ENCODE results near the gene PDE4B. TPM values are rescaled to one million over a fixed set of nuclear protein-coding genes. Genes with fewer than 3 reads are reported as not detected.

Gene PDE4B
- total and polyA plus RNA-seq, 2 of the 13 experiments (the other 11 are each of a cell fraction or from before 2014, with no cell fraction given) = not detected

- in situ Hi-C loops (cut with HindIII; ENCODE audit: extremely low pct_ligation_motif_present, low pct_unique_long_range_greater_than_20kb) (no loop called here), intact Hi-C loops (cut with micrococcal nuclease; ENCODE audit: unreplicated experiment) (no loop called here)
- TF ChIP-seq NCOA5 (CRISPR knock-in tag; IDR thresholded peaks at IDR 0.05) (no peak), AFF4 (CRISPR knock-in tag; IDR thresholded peaks at IDR 0.05) (no peak), ZZZ3 (CRISPR knock-in tag; IDR thresholded peaks at IDR 0.05; ENCODE audit: borderline replicate concordance) (no peak), TCF12 (IDR thresholded peaks at IDR 0.05) (no peak), TCF12 (CRISPR knock-in tag; IDR thresholded peaks at IDR 0.05) (no peak), ZNF891 (CRISPR knock-in tag; IDR thresholded peaks at IDR 0.05) (no peak), ZNF597 (CRISPR knock-in tag; IDR thresholded peaks at IDR 0.05) (no peak), RCOR2 (CRISPR knock-in tag; IDR thresholded peaks at IDR 0.05) (no peak), TAF15 (IDR thresholded peaks at IDR 0.05; ENCODE audit: low read depth, low read length, poor library complexity, severe bottlenecking) (no peak), THYN1 (CRISPR knock-in tag; IDR thresholded peaks at IDR 0.05; ENCODE audit: borderline replicate concordance, low read depth) (no peak), NFIB (CRISPR knock-in tag; IDR thresholded peaks at IDR 0.05; ENCODE audit: borderline replicate concordance) (no peak), RFX3 (CRISPR knock-in tag; IDR thresholded peaks at IDR 0.05) (no peak), PAX8 (CRISPR knock-in tag; IDR thresholded peaks at IDR 0.05; ENCODE audit: borderline replicate concordance) (no peak), YEATS2 (CRISPR knock-in tag; IDR thresholded peaks at IDR 0.05; ENCODE audit: borderline replicate concordance) (no peak), NFYC (CRISPR knock-in tag; IDR thresholded peaks at IDR 0.05) (no peak)
- ChIA-PET POLR2A (no interaction called here), CTCF (ENCODE audit: low intra/inter-chr PET ratio, low total read pairs) (no interaction called here)
- Histone ChIP-seq H3K79me2 (ENCODE audit: insufficient read depth, low read length) (no peaks in the 10 kb centered on the region), H3K4me1 (ENCODE audit: insufficient read depth, low read length) (no peaks in the 10 kb centered on the region), H3K4me3 (replicated peaks in 1 of 3; ENCODE audit: insufficient read depth in 1 of 3, low read depth in 2 of 3, low read length in 3 of 3) (no peak overlapping the region), H3K9ac (ENCODE audit: insufficient read depth, low read depth, low read length) (no peak overlapping the region), H3K4me2 (ENCODE audit: low read depth, low read length) (no peak overlapping the region), H4K20me1 (ENCODE audit: insufficient read depth, low read length) (no peaks in the 10 kb centered on the region), H3K27me3 (ENCODE audit: control insufficient read depth in 1 of 2, insufficient read depth in 2 of 2, low read length in 2 of 2) (peaks cover 0 to 1% of the 10 kb centered on the region in 2 experiments; a peak in 1 of 5 replicates), H3K9me3 (ENCODE audit: low read length) (no peaks in the 10 kb centered on the region), H3K36me3 (replicated peaks in 1 of 2; ENCODE audit: control insufficient read depth in 1 of 2, insufficient read depth in 2 of 2, low read length in 2 of 2) (no peaks in the 10 kb centered on the region), H3K27ac (ENCODE audit: extremely low read length, insufficient read depth, low read length) (no peak overlapping the region), H2AFZ (ENCODE audit: low read length) (no peak overlapping the region)
- no peak for FAIRE-seq
- DNase-seq (ENCODE audit: low spot score) = no peak
- 7% methylated on average over 5 of the region's 5 CpGs for WGBS (ENCODE audit: low lambda C conversion rate)
- ATAC-seq = no peak
- no TSS peak for BruUV-seq (replicated peaks)
Observed at GRCh38 chr1:66368261-66368660, 575.6 kb downstream of the PDE4B start.

Measured in HepG2 (cell line).